ENCODE measurements around the gene AKAP8L.

Gene AKAP8L

GRCh38 chr19:15418579-15419412, at the start of gene AKAP8L:
Gene AKAP8L, minus strand, starts transcription at chr19:15418988. Its CDS starts 65 bp downstream, at chr19:15418923.
- DNase-seq = peak; percentile 95

- no peak for DNase-seq
These were observed 49.0 kb upstream of the AKAP8L start for GRCh38 chr19:15467734-15468214.

- DNase-seq = no peak
These were observed 48.3 kb upstream of the AKAP8L start for GRCh38 chr19:15466851-15467733.

GRCh38 chr19:15464394-15465385, 45.9 kb upstream of the AKAP8L start, which contains the start of gene RASAL3:
Gene RASAL3, minus strand, starts transcription at chr19:15464544. Its CDS starts 186 bp downstream, at chr19:15464358.
- DNase-seq = no peak

GRCh38 chr19:15463861-15464371, 45.1 kb upstream of the AKAP8L start:
- no peak for DNase-seq

- no peak for DNase-seq
These were observed 42.9 kb upstream of the AKAP8L start for GRCh38 chr19:15461694-15462093.

- no peak for DNase-seq
These were observed 39.1 kb upstream of the AKAP8L start for GRCh38 chr19:15457701-15458484.

GRCh38 chr19:15456871-15457700, 38.3 kb upstream of the AKAP8L start:
- no peak for DNase-seq

GRCh38 chr19:15456441-15456840, 37.7 kb upstream of the AKAP8L start:
- DNase-seq = no peak

- no peak for DNase-seq
These were observed 37.2 kb upstream of the AKAP8L start for GRCh38 chr19:15455996-15456395.

GRCh38 chr19:15453906-15454860, 35.4 kb upstream of the AKAP8L start:
- no peak for DNase-seq

GRCh38 chr19:15453091-15453578, 34.3 kb upstream of the AKAP8L start:
- no peak for DNase-seq

GRCh38 chr19:15452111-15453047, 33.6 kb upstream of the AKAP8L start:
- DNase-seq = no peak

- no peak for DNase-seq
These were observed 31.7 kb upstream of the AKAP8L start for GRCh38 chr19:15450528-15450890.

GRCh38 chr19:15449620-15450527, 31.1 kb upstream of the AKAP8L start, which contains the start of gene WIZ:
Gene WIZ, minus strand, starts transcription at chr19:15449956. Its CDS starts 1,649 bp downstream, at chr19:15448307.
- no peak for DNase-seq

All from NCI-H2107 (cell line).